ENCODE results near the gene PLAAT2.
"Not testable (repeated sequence)": the region's sequence is repeated elsewhere in the genome, so short reads cannot be mapped to it uniquely, and the experiment has no call there.

The PLAAT2 gene

GRCh38 chr11:63578882-63579281, 15.7 kb upstream of the PLAAT2 start:
- not testable (repeated sequence) for DNase-seq (ENCODE audit: low read depth)

GRCh38 chr11:63574856-63575602, 11.8 kb upstream of the PLAAT2 start:
- DNase-seq (ENCODE audit: low read depth): no peak

- no peak for DNase-seq (ENCODE audit: low read depth)
Measured at GRCh38 chr11:63573881-63574855, 11.0 kb upstream of the PLAAT2 start.

- DNase-seq (ENCODE audit: low read depth): no peak
Measured at GRCh38 chr11:63572026-63572688, 9.0 kb upstream of the PLAAT2 start.

- DNase-seq (ENCODE audit: low read depth): no peak
Measured at GRCh38 chr11:63569570-63569969, 6.4 kb upstream of the PLAAT2 start.

- peak; percentile 55 for DNase-seq (ENCODE audit: low read depth)
Measured at GRCh38 chr11:63567044-63567840, 4.1 kb upstream of the PLAAT2 start.

- DNase-seq (ENCODE audit: low read depth): no peak
Measured at GRCh38 chr11:63564784-63565350, 1.7 kb upstream of the PLAAT2 start.

- DNase-seq (ENCODE audit: low read depth): no peak
Measured at GRCh38 chr11:63564056-63564774, 1.0 kb upstream of the PLAAT2 start.

GRCh38 chr11:63560506-63561180, 2.5 kb downstream of the PLAAT2 start:
- DNase-seq (ENCODE audit: low read depth): no peak

GRCh38 chr11:63558459-63559157, 4.6 kb downstream of the PLAAT2 start:
- DNase-seq (ENCODE audit: low read depth): no peak

- DNase-seq (ENCODE audit: low read depth): no peak
Measured at GRCh38 chr11:63557570-63557969, 5.6 kb downstream of the PLAAT2 start.

GRCh38 chr11:63556404-63557013, 6.7 kb downstream of the PLAAT2 start:
- DNase-seq (ENCODE audit: low read depth): no peak

- no peak for DNase-seq (ENCODE audit: low read depth)
Measured at GRCh38 chr11:63554877-63555223, 8.3 kb downstream of the PLAAT2 start.

- DNase-seq (ENCODE audit: low read depth): no peak
Measured at GRCh38 chr11:63553759-63554158, 9.4 kb downstream of the PLAAT2 start.

- no peak for DNase-seq (ENCODE audit: low read depth)
Measured at GRCh38 chr11:63552921-63553320, 10.3 kb downstream of the PLAAT2 start.

- DNase-seq (ENCODE audit: low read depth): no peak
Measured at GRCh38 chr11:63551889-63552266, 11.3 kb downstream of the PLAAT2 start.

GRCh38 chr11:63551091-63551888, 11.9 kb downstream of the PLAAT2 start:
- DNase-seq (ENCODE audit: low read depth): no peak

GRCh38 chr11:63550156-63550700, 13.0 kb downstream of the PLAAT2 start:
- not testable (repeated sequence) for DNase-seq (ENCODE audit: low read depth)

Measured in activated T-cell treated with anti-CD3 and anti-CD28 coated beads for 24 hours (primary cell).